Anterior cingulate cortex (tissue), 58 donors: Measurements from ENCODE around the gene TRIM71.
"Not testable (repeated sequence)": the region's sequence is repeated elsewhere in the genome, so short reads cannot be mapped to it uniquely, and the experiment has no call there.

Experiments
- DNase-seq, 58 donors: peaks; one replicate each; lab custom pipeline; 2025; lab: John Stamatoyannopoulos, UW

TRIM71 gene

GRCh38 chr3:32885283-32885901, 67.6 kb downstream of the TRIM71 start:
- DNase-seq: no peak

- DNase-seq: no peak
These were observed 68.5 kb downstream of the TRIM71 start for GRCh38 chr3:32886296-32886695.

- DNase-seq: no peak
These were observed 69.1 kb downstream of the TRIM71 start for GRCh38 chr3:32886911-32887310.

GRCh38 chr3:32888739-32889138, 70.9 kb downstream of the TRIM71 start:
- DNase-seq: no peak

- DNase-seq: no peak
These were observed 72.9 kb downstream of the TRIM71 start for GRCh38 chr3:32890420-32891276.

GRCh38 chr3:32891365-32891764, 73.6 kb downstream of the TRIM71 start:
- DNase-seq: no peak

GRCh38 chr3:32892625-32893598, 75.1 kb downstream of the TRIM71 start:
- DNase-seq: no peak

- DNase-seq: no peak
These were observed 77.2 kb downstream of the TRIM71 start for GRCh38 chr3:32894977-32895376.

- no peak for DNase-seq
These were observed 77.9 kb downstream of the TRIM71 start for GRCh38 chr3:32895701-32896100.

- no peak for DNase-seq
These were observed 78.3 kb downstream of the TRIM71 start for GRCh38 chr3:32896143-32896542.

- DNase-seq: no peak
These were observed 79.3 kb downstream of the TRIM71 start for GRCh38 chr3:32897001-32897601.

GRCh38 chr3:32897981-32898623, 80.3 kb downstream of the TRIM71 start:
- DNase-seq: no peak

GRCh38 chr3:32899265-32899664, 81.5 kb downstream of the TRIM71 start:
- no peak for DNase-seq

- DNase-seq: no peak
These were observed 83.5 kb downstream of the TRIM71 start for GRCh38 chr3:32901005-32901932.

GRCh38 chr3:32902887-32903371, 85.1 kb downstream of the TRIM71 start:
- not testable (repeated sequence) for DNase-seq

GRCh38 chr3:32903953-32904352, 86.2 kb downstream of the TRIM71 start:
- DNase-seq: no peak

GRCh38 chr3:32909999-32910398, 92.2 kb downstream of the TRIM71 start:
- DNase-seq: no peak

GRCh38 chr3:32910954-32911353, 93.2 kb downstream of the TRIM71 start:
- no peak for DNase-seq

- DNase-seq: no peak
These were observed 94.2 kb downstream of the TRIM71 start for GRCh38 chr3:32912046-32912445.
